GM12873 (cell line): ENCODE data around the gene PDCD6IP.

Experiments used
- CTCF ChIP-seq: IDR thresholded peaks from 2 replicates; pipeline ENCODE4 v1.5.1; 2012; ENCODE audit warnings: low read depth, mild to moderate bottlenecking, moderate library complexity, low read length, control low read depth; ENCODE audit not compliant: insufficient read depth; ENCODE audit errors: missing control alignments

PDCD6IP gene

GRCh38 chr3:33848624-33849347, 50.4 kb downstream of the PDCD6IP start:
- TF ChIP-seq CTCF, result no peak

- no peak for TF ChIP-seq CTCF
These were observed 57.6 kb downstream of the PDCD6IP start for GRCh38 chr3:33855884-33856546.

DNA sequence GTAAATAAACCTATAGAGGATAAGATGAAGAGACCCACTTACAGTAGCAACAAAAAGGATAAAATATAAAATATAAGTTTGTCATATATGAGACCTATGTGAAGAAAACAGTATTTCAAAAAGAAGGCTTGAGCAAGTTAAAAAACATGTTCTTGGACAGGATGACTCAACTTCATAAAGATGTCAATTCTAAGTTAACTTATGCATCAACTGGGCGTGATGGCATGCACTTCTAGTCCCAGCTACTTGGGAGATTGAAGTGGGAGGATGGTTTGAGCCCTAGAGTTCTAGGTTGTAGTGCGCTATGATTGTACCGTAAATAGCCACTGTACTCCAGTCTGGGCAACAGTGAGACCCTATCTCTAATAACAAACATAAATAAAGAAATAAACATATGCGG, 59.7 kb downstream of the PDCD6IP start:
- no peak for TF ChIP-seq CTCF

- no peak for TF ChIP-seq CTCF
These were observed 62.1 kb downstream of the PDCD6IP start for GRCh38 chr3:33860373-33861050.

DNA sequence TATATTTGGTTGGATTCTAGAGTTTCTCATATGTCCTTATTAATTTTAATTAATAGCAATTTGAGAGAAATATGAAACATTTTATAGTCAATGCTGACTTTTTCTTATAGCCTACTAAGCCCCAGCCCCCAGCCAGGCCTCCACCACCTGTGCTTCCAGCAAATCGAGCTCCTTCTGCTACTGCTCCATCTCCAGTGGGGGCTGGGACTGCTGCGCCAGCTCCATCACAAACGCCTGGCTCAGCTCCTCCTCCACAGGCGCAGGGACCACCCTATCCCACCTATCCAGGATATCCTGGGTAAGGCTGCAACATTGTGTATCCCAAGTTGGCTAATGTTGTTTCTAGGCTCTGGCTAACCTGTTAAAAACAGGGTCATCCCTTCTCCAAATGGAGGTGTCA, 66.7 kb downstream of the PDCD6IP start:
- TF ChIP-seq CTCF, result no peak

- no peak for TF ChIP-seq CTCF
These were observed 69.9 kb downstream of the PDCD6IP start for GRCh38 chr3:33868309-33868708.

DNA sequence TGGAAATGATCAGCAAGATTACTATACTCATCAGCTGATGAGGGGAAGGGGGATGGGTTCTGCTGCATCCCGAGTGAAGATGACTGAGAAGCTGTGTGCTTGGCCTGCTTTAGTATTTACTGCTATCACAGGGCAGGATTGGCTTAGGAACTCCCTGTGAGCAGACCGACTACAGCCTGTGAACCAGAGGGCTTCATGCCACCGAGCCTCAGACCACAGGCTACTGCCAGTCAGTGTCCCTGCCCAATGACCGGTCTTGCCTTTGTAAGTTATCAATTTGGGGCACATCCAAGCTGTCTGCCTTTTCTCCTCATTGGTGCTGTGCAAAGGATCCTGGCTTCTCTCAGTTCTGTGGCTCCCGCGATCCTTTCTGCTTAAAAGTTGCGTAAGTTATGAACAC, 71.5 kb downstream of the PDCD6IP start:
- no peak for TF ChIP-seq CTCF
